ENCODE measurements around the gene EVI5.

The EVI5 gene

DNA sequence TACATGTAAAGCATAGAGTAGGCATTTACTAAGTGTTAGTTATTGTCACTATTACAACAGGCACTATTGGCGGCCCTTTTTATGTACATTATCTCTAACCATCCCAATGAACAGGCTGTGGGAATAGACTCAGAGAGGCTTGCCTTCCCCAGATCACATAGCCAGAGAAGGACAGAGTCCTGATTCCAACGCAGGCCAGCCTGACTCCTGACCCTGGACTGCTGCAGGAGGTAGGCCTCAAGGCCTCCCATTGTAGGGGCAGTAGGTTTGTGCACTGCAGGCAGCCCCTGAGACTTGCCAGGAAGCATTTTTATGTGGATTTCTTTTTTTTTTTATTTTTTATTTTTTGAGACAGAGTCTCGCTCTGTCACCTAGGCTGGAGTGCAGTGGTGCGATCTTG is 291.8 kb downstream of the EVI5 start:
- H3K27me3 Mint-ChIP-seq: peaks cover 10% of the 10 kb centered on the region
- no peak overlapping the region for H3K27ac Mint-ChIP-seq
- H3K36me3 Mint-ChIP-seq: no peaks in the 10 kb centered on the region
- H3K4me1 Mint-ChIP-seq: no peaks in the 10 kb centered on the region
- H3K9me3 Mint-ChIP-seq: no peaks in the 10 kb centered on the region
- H3K4me3 Mint-ChIP-seq: no peak overlapping the region
- no peak for ATAC-seq

DNA sequence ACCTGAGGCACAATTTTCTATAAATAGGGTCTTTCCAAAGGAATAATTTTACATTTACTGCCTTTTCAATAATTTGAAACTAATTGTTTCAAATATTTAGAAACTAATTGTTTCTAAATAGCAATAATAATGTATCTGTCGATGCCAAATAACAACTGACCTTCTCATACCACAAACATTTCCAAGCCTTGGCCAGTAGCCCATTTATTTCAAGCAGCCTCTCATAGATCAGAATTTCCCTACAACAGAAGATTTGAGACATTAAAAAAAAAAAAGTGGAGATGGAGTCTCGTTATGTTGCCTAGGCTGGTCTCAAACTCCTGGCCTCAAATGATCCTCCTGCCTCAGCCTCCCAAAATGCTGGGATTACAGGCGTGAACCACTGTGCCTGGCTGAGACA is 296.1 kb downstream of the EVI5 start:
- Mint-ChIP-seq H3K27ac (no peak overlapping the region), H3K4me3 (no peak overlapping the region), H3K4me1 (peaks cover 19% of the 10 kb centered on the region), H3K9me3 (no peaks in the 10 kb centered on the region), H3K27me3 (peaks cover 28% of the 10 kb centered on the region), H3K36me3 (peaks cover 6% of the 10 kb centered on the region)
- no peak for ATAC-seq

DNA sequence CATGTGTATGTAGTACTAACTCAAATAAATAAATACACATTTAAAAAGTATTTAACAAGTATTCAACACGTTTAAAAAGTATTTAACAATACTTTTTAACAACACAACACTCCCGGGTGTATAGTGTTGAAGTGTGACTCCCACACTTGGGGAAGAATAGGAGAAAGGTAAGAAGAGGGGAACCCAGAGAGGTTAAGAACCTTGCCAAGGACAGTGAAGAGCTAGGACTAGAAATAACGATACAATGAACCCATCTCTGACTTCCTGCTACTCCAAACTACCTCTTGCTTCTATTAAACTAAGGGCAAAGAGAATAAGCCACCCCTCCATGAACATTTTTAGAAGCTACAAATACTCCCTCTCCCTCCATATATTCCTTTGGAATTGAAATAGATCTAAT is 296.5 kb downstream of the EVI5 start:
- Mint-ChIP-seq H3K27me3 (peaks cover 32% of the 10 kb centered on the region), H3K27ac (no peak overlapping the region), H3K4me3 (no peak overlapping the region), H3K36me3 (peaks cover 8% of the 10 kb centered on the region), H3K4me1 (peaks cover 23% of the 10 kb centered on the region), H3K9me3 (no peaks in the 10 kb centered on the region)
- ATAC-seq: no peak

GRCh38 chr1:92487078-92487605 is 297.8 kb downstream of the EVI5 start:
- Mint-ChIP-seq H3K36me3 (peaks cover 19% of the 10 kb centered on the region), H3K27me3 (peaks cover 45% of the 10 kb centered on the region), H3K27ac (peak overlapping the region; percentile 92), H3K4me1 (peaks cover 36% of the 10 kb centered on the region), H3K4me3 (peak overlapping the region; percentile 70), H3K9me3 (no peaks in the 10 kb centered on the region)
- ATAC-seq: no peak

DNA sequence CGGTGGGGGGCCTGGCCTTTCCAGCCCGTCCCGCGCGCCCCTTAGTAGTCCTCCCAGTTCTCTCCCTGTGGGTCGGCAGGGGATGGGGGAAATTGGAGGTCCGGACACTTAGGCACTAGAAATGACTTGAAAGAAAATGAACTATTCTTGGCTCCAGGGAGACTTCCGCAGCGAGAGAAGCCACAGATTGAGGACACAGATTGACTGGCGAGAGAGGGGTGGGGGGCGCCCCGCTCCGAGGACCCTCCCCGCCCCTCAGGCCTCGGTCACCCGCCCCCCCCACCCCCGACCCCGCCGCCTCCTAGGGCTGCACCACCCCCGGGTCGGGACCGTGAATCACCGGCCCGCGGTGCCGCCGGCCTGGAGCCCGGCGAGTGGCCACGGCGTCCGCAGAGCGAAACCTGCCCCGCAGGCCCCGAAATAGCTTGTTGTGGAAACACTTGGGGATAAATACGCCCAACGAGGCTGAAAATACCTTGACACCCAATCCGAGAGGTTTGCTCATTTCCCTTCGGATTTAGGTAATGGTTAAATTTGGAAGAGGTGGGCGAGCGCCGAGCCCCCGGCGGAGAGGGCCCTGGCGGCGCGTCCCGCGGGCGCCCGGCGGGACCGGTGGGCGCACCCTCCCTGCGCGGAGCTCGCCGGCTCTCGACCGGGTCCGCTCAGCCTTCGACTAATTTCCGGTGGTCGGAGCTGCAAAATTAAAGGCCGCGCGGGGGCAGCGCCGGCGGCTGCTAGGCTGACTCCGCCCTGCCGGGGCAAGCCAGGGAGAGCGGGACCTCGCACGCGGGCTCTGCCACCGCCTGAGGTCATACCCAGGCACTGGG is 298.4 kb downstream of the EVI5 start, which contains the start of gene GFI1:
GFI1 (minus strand) TSS at position 675 of the 827 bp plus-strand sequence. CDS start 3,438 bp downstream, outside the sequence.
- Mint-ChIP-seq H3K36me3 (peaks cover 20% of the 10 kb centered on the region), H3K4me3 (peak within 1 kb of the TSS; percentile 89)
- peak; percentile 54 for ATAC-seq

GRCh38 chr1:92485381-92486250 is 299.3 kb downstream of the EVI5 start:
- Mint-ChIP-seq H3K4me3 (peak overlapping the region; percentile 89), H3K27me3 (peaks cover 45% of the 10 kb centered on the region), H3K9me3 (no peaks in the 10 kb centered on the region), H3K4me1 (peaks cover 37% of the 10 kb centered on the region), H3K36me3 (peaks cover 27% of the 10 kb centered on the region), H3K27ac (peak overlapping the region; percentile 92)
- ATAC-seq: peak; percentile 74

More for the DNA sequence above, 298.4 kb downstream of the EVI5 start, which contains the start of gene GFI1:
- peaks cover 45% of the 10 kb centered on the region for H3K27me3 Mint-ChIP-seq
- peak within 1 kb of the TSS; percentile 92 for H3K27ac Mint-ChIP-seq
- H3K9me3 Mint-ChIP-seq: no peaks in the 10 kb centered on the region
- H3K4me1 Mint-ChIP-seq: peaks cover 37% of the 10 kb centered on the region

GRCh38 chr1:92484472-92485380 is 300.2 kb downstream of the EVI5 start:
- Mint-ChIP-seq H3K4me1 (peaks cover 38% of the 10 kb centered on the region), H3K9me3 (no peaks in the 10 kb centered on the region), H3K36me3 (peaks cover 33% of the 10 kb centered on the region), H3K27me3 (peaks cover 49% of the 10 kb centered on the region), H3K27ac (peak overlapping the region; percentile 92), H3K4me3 (peak overlapping the region; percentile 89)
- peak; percentile 48 for ATAC-seq

- peaks cover 42% of the 10 kb centered on the region for H3K36me3 Mint-ChIP-seq
- peaks cover 51% of the 10 kb centered on the region for H3K27me3 Mint-ChIP-seq
- peak overlapping the region; percentile 89 for H3K4me3 Mint-ChIP-seq
- H3K9me3 Mint-ChIP-seq: peaks cover 2% of the 10 kb centered on the region
- peak; percentile 9 for ATAC-seq
- peak overlapping the region; percentile 92 for H3K27ac Mint-ChIP-seq
- peaks cover 47% of the 10 kb centered on the region for H3K4me1 Mint-ChIP-seq
These were observed 301.1 kb downstream of the EVI5 start for GRCh38 chr1:92483610-92484471.

GRCh38 chr1:92482665-92483609 is 302.0 kb downstream of the EVI5 start:
- H3K27ac Mint-ChIP-seq: peak overlapping the region; percentile 92

DNA sequence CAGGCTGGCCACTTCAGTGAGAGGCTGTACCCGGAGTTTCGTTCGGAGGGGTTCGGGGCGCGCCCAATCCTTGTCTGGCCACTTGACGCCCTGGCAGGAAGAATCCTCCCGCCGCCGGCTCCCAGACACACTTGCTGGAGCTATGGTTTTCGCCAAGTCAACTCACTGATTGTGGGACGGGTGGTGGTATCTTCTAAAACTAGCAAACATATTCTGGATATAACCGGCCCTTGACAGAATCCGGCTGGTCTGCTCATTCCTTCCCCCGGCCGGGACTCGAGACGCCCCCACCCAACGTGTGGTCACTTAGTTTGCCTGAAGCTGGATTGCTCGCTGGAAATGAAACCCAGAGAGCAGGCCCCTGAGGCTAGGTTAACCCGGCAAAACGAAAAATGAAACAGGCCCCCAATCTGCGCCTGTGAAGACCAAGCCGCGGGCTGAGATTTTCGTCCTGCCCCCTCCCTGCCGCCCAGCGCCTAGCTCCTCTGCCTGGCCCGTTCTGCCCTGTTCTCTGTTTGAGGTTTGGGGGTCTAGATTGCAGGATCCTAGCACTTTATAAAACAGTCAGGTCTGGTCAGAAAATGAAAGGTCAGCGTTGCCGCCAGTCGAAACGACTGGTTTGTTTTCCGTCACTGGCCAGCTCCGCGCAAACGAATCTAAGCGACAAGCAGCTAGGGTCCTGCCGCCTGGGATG is 302.8 kb downstream of the EVI5 start:
- H3K4me1 Mint-ChIP-seq: peaks cover 49% of the 10 kb centered on the region
- peaks cover 2% of the 10 kb centered on the region for H3K9me3 Mint-ChIP-seq
- peak overlapping the region; percentile 89 for H3K4me3 Mint-ChIP-seq
- H3K27me3 Mint-ChIP-seq: peaks cover 46% of the 10 kb centered on the region
- ATAC-seq: no peak
- peak overlapping the region; percentile 92 for H3K27ac Mint-ChIP-seq
- peaks cover 48% of the 10 kb centered on the region for H3K36me3 Mint-ChIP-seq

More at GRCh38 chr1:92482665-92483609, 302.0 kb downstream of the EVI5 start:
- Mint-ChIP-seq H3K27me3 (peaks cover 46% of the 10 kb centered on the region), H3K36me3 (peaks cover 48% of the 10 kb centered on the region), H3K4me3 (peak overlapping the region; percentile 89), H3K9me3 (peaks cover 2% of the 10 kb centered on the region), H3K4me1 (peaks cover 49% of the 10 kb centered on the region)
- no peak for ATAC-seq

- Mint-ChIP-seq H3K27ac (no peak overlapping the region), H3K4me3 (no peak overlapping the region), H3K9me3 (peaks cover 2% of the 10 kb centered on the region), H3K27me3 (peaks cover 46% of the 10 kb centered on the region), H3K4me1 (peaks cover 53% of the 10 kb centered on the region), H3K36me3 (peaks cover 52% of the 10 kb centered on the region)
- ATAC-seq: no peak
These were observed 303.3 kb downstream of the EVI5 start for GRCh38 chr1:92481599-92481925.

GRCh38 chr1:92480813-92481598 is 303.9 kb downstream of the EVI5 start:
- no peak overlapping the region for H3K27ac Mint-ChIP-seq
- H3K9me3 Mint-ChIP-seq: peaks cover 2% of the 10 kb centered on the region
- H3K27me3 Mint-ChIP-seq: peaks cover 42% of the 10 kb centered on the region
- peaks cover 57% of the 10 kb centered on the region for H3K36me3 Mint-ChIP-seq
- no peak for ATAC-seq
- peaks cover 54% of the 10 kb centered on the region for H3K4me1 Mint-ChIP-seq
- no peak overlapping the region for H3K4me3 Mint-ChIP-seq

Measured in stimulated activated memory B cell treated with anti-CD40 and anti-IgM and Interleukin-4, amounts not matched to agents 10 μg/mL and 1 μg/mL and 100 μg/mL, for 72 hours (primary cell).